K562 (cell line): ENCODE results near the gene SEMA3C. TPM values are rescaled to one million over a fixed set of nuclear protein-coding genes. Genes with fewer than 3 reads are reported as not detected.
A peak's percentile ranks its signal among the peaks of the same experiment; 100 is the strongest.

ENCODE experiments used
- ATAC-seq: fragments of 200-7000 bp; cut with Tn5 transposase; 3 replicates; pipeline ENCODE4 v1.9.1; 2020; ENCODE audit warnings: moderate library complexity
- BruUV-seq: library from RNA; stranded (reverse); fragments of 400-500 nt; replicated peaks from 2 replicates; lab custom pipeline; 2021; lab: Mats Ljungman, UMichigan
- CTCF ChIA-PET: fragments of 300-600 bp; formaldehyde crosslinking; extraction: SDS; loops from one replicate; lab custom pipeline; 2021; ENCODE audit warnings: low intra/inter-chr PET ratio; lab: Yijun Ruan, JAX
- POLR2A ChIA-PET: fragments of 300-600, 350-650 bp; sonication (Branson Sonifier 250); formaldehyde crosslinking; extraction: SDS; loops from one replicate; lab custom pipeline; 2021; ENCODE audit warnings: antibody characterized with exemption, inconsistent platforms; lab: Yijun Ruan, JAX
- DNase-seq, 4 experiments: peaks; one replicate each; pipeline versions ENCODE4 v3.0.0 to v3.0.0-alpha.2; 2011 to 2018; ENCODE audit warnings: low spot score in 3 of 4, mixed read lengths in 3 of 4; ENCODE audit errors: extremely low read depth in 1 of 4
- FAIRE-seq: peaks from 2 replicates; lab custom pipeline; 2011; peaks lifted over from hg19 to GRCh38; lab: Jason Lieb, UNC
- H2AFZ ChIP-seq: 2 replicates; pipeline ENCODE4 v1.6.0; 2011; ENCODE audit warnings: low read depth, low read length, control low read depth, inconsistent platforms
- H3K27ac ChIP-seq: fragments of 200-600 bp; 3 replicates; pipeline ENCODE4 v1.8.0; 2011; ENCODE audit warnings: low read depth, mild to moderate bottlenecking, control low read depth, inconsistent platforms, low read length, moderate library complexity, mixed read lengths; ENCODE audit errors: extremely low read depth
- H3K27me3 ChIP-seq, 2 experiments: fragments of 300-600 bp in 1 of 2; 2 replicates in 1 of 2; 3 replicates in 1 of 2; pipeline versions ENCODE4 v1.6.0 to v1.8.0; 2011; ENCODE audit warnings: inconsistent platforms in 2 of 2, low read length in 2 of 2, mild to moderate bottlenecking in 1 of 2, mixed read lengths in 1 of 2, moderate library complexity in 1 of 2; ENCODE audit not compliant: control insufficient read depth in 2 of 2, insufficient read depth in 2 of 2
- H3K36me3 ChIP-seq: fragments of 300-600 bp; 3 replicates; pipeline ENCODE4 v1.8.0; 2011; ENCODE audit warnings: mild to moderate bottlenecking, low read length, inconsistent platforms; ENCODE audit not compliant: control insufficient read depth, insufficient read depth
- H3K4me1 ChIP-seq, 2 experiments: fragments of 200-600 bp in 1 of 2; replicated peaks in 1 of 2; 2 replicates in 1 of 2; 3 replicates in 1 of 2; pipeline versions ENCODE4 v1.5.1 to v1.8.0; 2011; ENCODE audit warnings: inconsistent platforms in 2 of 2, low read length in 2 of 2, mild to moderate bottlenecking in 1 of 2, mixed read lengths in 1 of 2, moderate library complexity in 1 of 2; ENCODE audit not compliant: control insufficient read depth in 2 of 2, insufficient read depth in 2 of 2
- H3K4me2 ChIP-seq: 2 replicates; pipeline ENCODE4 v1.6.1; 2011; ENCODE audit warnings: low read length, control low read depth, inconsistent platforms, mixed read lengths; ENCODE audit not compliant: insufficient read depth
- H3K4me3 ChIP-seq: fragments of 200-600 bp; sonication (generic), shearing (Covaris generic); 2 replicates; pipeline ENCODE4 v1.5.1; 2016; ENCODE audit warnings: control low read depth, inconsistent platforms
- H3K79me2 ChIP-seq: fragments of 200-600 bp; 3 replicates; pipeline ENCODE4 v1.8.0; 2011; ENCODE audit warnings: low read length, inconsistent platforms; ENCODE audit not compliant: control insufficient read depth, insufficient read depth
- H3K9ac ChIP-seq, 2 experiments: 2 replicates each; pipeline versions ENCODE4 v1.6.0 to v1.6.1; 2011; ENCODE audit warnings: low read depth in 2 of 2, low read length in 2 of 2, control low read depth in 1 of 2, inconsistent platforms in 1 of 2, mild to moderate bottlenecking in 1 of 2, mixed read lengths in 1 of 2; ENCODE audit not compliant: insufficient read depth in 1 of 2
- H3K9me1 ChIP-seq: one replicate; pipeline ENCODE4 v1.6.0; 2011; ENCODE audit warnings: inconsistent platforms, mild to moderate bottlenecking, low read length, moderate library complexity; ENCODE audit not compliant: control insufficient read depth, insufficient read depth
- H3K9me3 ChIP-seq: replicated peaks from 2 replicates; pipeline ENCODE4 v1.5.1; 2011; ENCODE audit warnings: low read depth, low read length, inconsistent platforms; ENCODE audit not compliant: control insufficient read depth, insufficient read depth
- H4K20me1 ChIP-seq: replicated peaks from 2 replicates; pipeline ENCODE4 v1.6.1; 2011; ENCODE audit warnings: low read length, inconsistent platforms, mixed read lengths; ENCODE audit not compliant: control insufficient read depth, insufficient read depth
- IFI16 ChIP-seq: fragments of 250-450 bp; sonication (Bioruptor Pico); IDR thresholded peaks from 2 replicates; pipeline ENCODE4 v2.1.2; 2022; ENCODE audit warnings: mild to moderate bottlenecking, inconsistent platforms
- NFE2 ChIP-seq: IDR thresholded peaks from 2 replicates; pipeline ENCODE4 v1.6.1; 2014; ENCODE audit warnings: antibody characterized with exemption, low read depth
- RAD21 ChIP-seq, 2 experiments: fragments of 250-450 bp in 1 of 2; fragments of 450-650 bp in 1 of 2; sonication (Bioruptor Pico) in 1 of 2; formaldehyde crosslinking in 1 of 2; IDR thresholded peaks in 1 of 2; conservative IDR thresholded peaks in 1 of 2; 2 replicates each; pipeline versions ENCODE4 v1.4.0 to v1.8.0; 2020 to 2022; ENCODE audit warnings: mild to moderate bottlenecking in 2 of 2, moderate library complexity in 1 of 2
- SIN3B ChIP-seq: fragments of 450-650 bp; IDR thresholded peaks from 2 replicates; pipeline ENCODE4 v1.6.1; 2017; ENCODE audit warnings: low read depth, mild to moderate bottlenecking, moderate library complexity
- TEAD4 ChIP-seq, 2 experiments: sonication (generic) in 1 of 2; formaldehyde crosslinking in 1 of 2; IDR thresholded peaks; 2 replicates each; pipeline versions ENCODE4 v1.6.1 to v1.8.0; 2012 to 2022; ENCODE audit warnings: borderline replicate concordance in 1 of 2, inconsistent platforms in 1 of 2, low read length in 1 of 2, mild to moderate bottlenecking in 1 of 2, missing genetic modification reagents in 1 of 2
- U2AF1 ChIP-seq: fragments of 200-400 bp; formaldehyde crosslinking; optimal IDR thresholded peaks from 2 replicates; pipeline ENCODE3; 2017; ENCODE audit warnings: mild to moderate bottlenecking, low read depth, low read length, moderate library complexity
- YY1 ChIP-seq, 3 experiments: IDR thresholded peaks; 2 replicates each; pipeline ENCODE4 v1.6.1; 2011; ENCODE audit warnings: low read length in 2 of 3, mild to moderate bottlenecking in 2 of 3, moderate library complexity in 2 of 3, borderline replicate concordance in 1 of 3, control low read depth in 1 of 3, low read depth in 1 of 3; ENCODE audit not compliant: insufficient read depth in 3 of 3, insufficient replicate concordance in 2 of 3, control insufficient read depth in 1 of 3, insufficient read length in 1 of 3; ENCODE audit errors: extremely low read depth in 1 of 3
- ZBTB7A ChIP-seq: IDR thresholded peaks from 2 replicates; pipeline ENCODE4 v1.6.1; 2011; ENCODE audit warnings: low read depth, mild to moderate bottlenecking, low read length, moderate library complexity, borderline replicate concordance; ENCODE audit not compliant: control insufficient read depth
- WGBS: fragments of 100-300 bp; shearing (Covaris generic); methylation state at CpG from one replicate; pipeline ENCODE4 v1.1.6; 2016; ENCODE audit warnings: low coverage, mixed read lengths; ENCODE audit not compliant: insufficient coverage; ENCODE audit errors: missing lambda C conversion rate; 5-methylcytosine and 5-hydroxymethylcytosine counted together
- in situ Hi-C: fragments of 300-500 bp; cut with MboI; formaldehyde crosslinking; loops from 4 replicates; pipeline ENCODE4 v1.15.0; 2018; ENCODE audit warnings: inconsistent platforms, mixed read lengths
- intact Hi-C: fragments of 100-400 bp; cut with micrococcal nuclease; formaldehyde crosslinking; loops from 2 replicates; pipeline ENCODE4 v1.14.2; 2022
- polyA plus RNA-seq, 8 experiments: library from polyadenylated mRNA; depleted of rRNA in 4 of 8; stranded (reverse) in 5 of 8; unstranded in 3 of 8; fragments of >200 nt; fragmentation: Nextera tagmentation in 2 of 8; fragmentation: Illumina TruSeq in 1 of 8; extraction: Ambion mirVana in 2 of 8; extraction: Trizol in 1 of 8; gene quantifications; 2 replicates each; pipeline versions ENCODE4 v1.2.1 to v1.2.3, GENCODE V29; 2011 to 2014; ENCODE audit warnings: inconsistent platforms in 1 of 8, missing spikeins in 1 of 8
- total RNA-seq, 7 experiments: library from RNA; depleted of rRNA in 6 of 7; stranded (reverse); fragments of >200 nt in 6 of 7; fragmentation: Illumina TruSeq in 2 of 7; extraction: Trizol in 2 of 7; gene quantifications; 2 replicates each; pipeline versions ENCODE4 v1.2.1 to v1.2.3, GENCODE V29; 2011 to 2021; ENCODE audit warnings: low replicate concordance in 1 of 7
- TF ChIP-seq, protein P1 (sequence below): fragments of 250-450 bp; sonication (Bioruptor Pico); IDR thresholded peaks from 2 replicates; pipeline ENCODE4 v1.5.1; 2021; ENCODE audit warnings: mild to moderate bottlenecking

Gene SEMA3C
- total and polyA plus RNA-seq, 9 of the 15 experiments (the other 6 are each of a cell fraction or from before 2014, with no cell fraction given) = 0.04 to 0.36 (median 0.12) TPM; not detected in 3

DNA sequence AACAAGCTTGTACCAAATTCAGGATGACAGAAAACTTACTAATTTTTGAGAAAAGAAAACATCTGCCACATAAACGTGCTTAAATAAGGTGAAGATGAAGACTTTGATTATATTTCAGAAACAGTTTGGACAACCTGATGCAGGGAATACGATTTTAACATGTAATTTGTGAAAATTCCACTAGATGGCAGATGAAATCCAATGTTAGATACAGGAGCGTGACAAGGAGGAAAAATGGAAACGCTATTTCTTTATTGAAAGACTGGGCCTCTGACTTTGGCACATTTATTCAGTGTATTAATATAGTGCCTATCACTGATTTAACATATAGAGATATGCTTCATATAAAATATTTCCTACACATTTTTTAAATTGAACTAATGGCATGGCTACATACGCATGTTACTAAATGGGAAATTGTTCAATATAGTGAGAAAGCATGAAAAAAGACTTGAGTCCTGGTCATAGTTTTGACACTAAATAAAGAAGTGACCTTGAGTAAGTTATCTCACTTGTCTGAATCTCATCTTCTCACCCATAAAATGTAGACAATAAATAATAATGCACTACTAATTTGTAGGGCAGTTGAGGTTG is 219.7 kb downstream of the SEMA3C start:
- in situ Hi-C loops = loop anchor here (10.0 kb wide), 1 partner anchor 776 kb away; no protein-coding TSS in a partner anchor
- Histone ChIP-seq H4K20me1 (no peaks in the 10 kb centered on the region), H3K9ac (no peak overlapping the region), H3K9me1 (no peaks in the 10 kb centered on the region), H3K4me1 (no peaks in the 10 kb centered on the region), H3K79me2 (no peaks in the 10 kb centered on the region), H3K9me3 (no peaks in the 10 kb centered on the region), H3K36me3 (no peaks in the 10 kb centered on the region), H2AFZ (no peak overlapping the region), H3K27ac (no peak overlapping the region), H3K4me3 (no peak overlapping the region), H3K4me2 (no peak overlapping the region), H3K27me3 (no peaks in the 10 kb centered on the region)
- peak; percentile 75 for ATAC-seq
- FAIRE-seq = peak; percentile 55
- POLR2A ChIA-PET = no interaction called here
- CTCF ChIA-PET = interaction anchor here (0.7 to 1.4 kb wide), 4 partner anchors 558 to 771 kb away, joined by 3 to 11 read pairs (median 5); no protein-coding TSS in a partner anchor
- peak; percentile 22 to 54 (median 24) for DNase-seq
- intact Hi-C loops = loop anchor here (2.0 to 10.0 kb wide), 3 partner anchors 216 to 772 kb away; partner anchors contain the start of gene SEMA3C
- no TSS peak for BruUV-seq
- WGBS = 10% methylated on average over 5 of the region's 5 CpGs
- TF ChIP-seq ZBTB7A (no peak), YY1 (IDR thresholded peaks at IDR 0.05; ENCODE audit: borderline replicate concordance in 1 of 3, control insufficient read depth in 1 of 3, extremely low read depth in 1 of 3, insufficient read depth in 3 of 3, insufficient read length in 1 of 3, insufficient replicate concordance in 2 of 3, low read depth in 1 of 3, low read length in 2 of 3) (no peak), IFI16 (CRISPR knock-in tag) (no peak), SIN3B (no peak), U2AF1 (no peak), NFE2 (peak; percentile 60), TEAD4 (IDR thresholded peaks at IDR 0.05; ENCODE audit: low read length) (no peak), TEAD4 (CRISPR knock-in tag; IDR thresholded peaks at IDR 0.05; ENCODE audit: borderline replicate concordance) (no peak), RAD21 (CRISPR knock-in tag; conservative IDR thresholded peaks at IDR 0.05 in 1 of 2, IDR thresholded peaks at IDR 0.05 in 1 of 2) (peak; percentile 84 to 85)
- TF ChIP-seq, protein P1, sequence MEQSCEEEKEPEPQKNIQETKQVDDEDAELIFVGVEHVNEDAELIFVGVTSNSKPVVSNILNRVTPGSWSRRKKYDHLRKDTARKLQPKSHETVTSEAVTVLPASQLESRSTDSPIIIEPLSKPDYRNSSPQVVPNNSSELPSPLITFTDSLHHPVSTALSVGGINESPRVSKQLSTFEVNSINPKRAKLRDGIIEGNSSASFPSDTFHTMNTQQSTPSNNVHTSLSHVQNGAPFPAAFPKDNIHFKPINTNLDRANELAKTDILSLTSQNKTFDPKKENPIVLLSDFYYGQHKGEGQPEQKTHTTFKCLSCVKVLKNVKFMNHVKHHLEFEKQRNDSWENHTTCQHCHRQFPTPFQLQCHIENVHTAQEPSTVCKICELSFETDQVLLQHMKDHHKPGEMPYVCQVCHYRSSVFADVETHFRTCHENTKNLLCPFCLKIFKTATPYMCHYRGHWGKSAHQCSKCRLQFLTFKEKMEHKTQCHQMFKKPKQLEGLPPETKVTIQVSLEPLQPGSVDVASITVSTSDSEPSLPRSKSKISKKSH (CRISPR knock-in tag) = no peak
